Caco-2 (cell line): ENCODE results near the gene ATAT1. TPM values are rescaled to one million over a fixed set of nuclear protein-coding genes. Genes with fewer than 3 reads are reported as not detected.

Experiments
- BruUV-seq: library from RNA; stranded (reverse); fragments of 400-500 nt; replicated peaks from 2 replicates; lab custom pipeline; 2021; lab: Mats Ljungman, UMichigan
- CTCF ChIA-PET: fragments of 300-600 bp; sonication (Branson Sonifier 250); formaldehyde crosslinking; loops from one replicate; lab custom pipeline; 2022; ENCODE audit warnings: antibody characterized with exemption; lab: Charles Lee
- POLR2A ChIA-PET: fragments of 300-600 bp; sonication (Branson Sonifier 250); formaldehyde crosslinking; loops from one replicate; lab custom pipeline; 2022; ENCODE audit warnings: antibody characterized with exemption; lab: Charles Lee
- DNase-seq, 2 experiments: peaks; one replicate each; pipeline versions ENCODE4 v3.0.0 to v3.0.0-alpha.2; 2020 to 2022
- H3K27me3 ChIP-seq: replicated peaks from 2 replicates; pipeline ENCODE4 v1.6.0; 2011; ENCODE audit warnings: low read length; ENCODE audit not compliant: control insufficient read depth, insufficient read depth
- H3K36me3 ChIP-seq: 2 replicates; pipeline ENCODE4 v1.5.1; 2011; ENCODE audit warnings: low read length; ENCODE audit not compliant: control insufficient read depth, insufficient read depth
- H3K4me1 ChIP-seq: fragments of 250-450 bp; sonication (Bioruptor Pico); 2 replicates; pipeline ENCODE4 v1.5.1; 2020; ENCODE audit warnings: mild to moderate bottlenecking
- H3K4me3 ChIP-seq: 2 replicates; pipeline ENCODE4 v1.5.1; 2011; ENCODE audit warnings: low read depth, mild to moderate bottlenecking, control low read depth, low read length
- H3K9me3 ChIP-seq: fragments of 250-450 bp; sonication (Bioruptor Pico); 2 replicates; pipeline ENCODE4 v1.5.1; 2020; ENCODE audit warnings: mild to moderate bottlenecking, moderate library complexity
- H3K27ac Mint-ChIP-seq: one replicate; pipeline ENCODE4 v1.8.0; 2022; ENCODE audit warnings: mixed read lengths; ENCODE audit not compliant: unreplicated experiment
- H3K27me3 Mint-ChIP-seq: one replicate; pipeline ENCODE4 v1.8.0; 2022; ENCODE audit warnings: mixed read lengths; ENCODE audit not compliant: insufficient read depth, unreplicated experiment
- H3K36me3 Mint-ChIP-seq: one replicate; pipeline ENCODE4 v1.8.0; 2022; ENCODE audit warnings: mild to moderate bottlenecking, mixed read lengths; ENCODE audit not compliant: insufficient read depth, unreplicated experiment
- H3K4me1 Mint-ChIP-seq: one replicate; pipeline ENCODE4 v1.8.0; 2022; ENCODE audit warnings: low read depth, mixed read lengths; ENCODE audit not compliant: unreplicated experiment
- H3K4me3 Mint-ChIP-seq: one replicate; pipeline ENCODE4 v1.8.0; 2022; ENCODE audit warnings: mild to moderate bottlenecking, moderate library complexity, mixed read lengths; ENCODE audit not compliant: unreplicated experiment
- H3K9me3 Mint-ChIP-seq: one replicate; pipeline ENCODE4 v1.8.0; 2022; ENCODE audit warnings: mixed read lengths; ENCODE audit not compliant: unreplicated experiment
- CTCF ChIP-seq, 2 experiments: fragments of 200-600 bp in 1 of 2; IDR thresholded peaks; 1 replicate in 1 of 2; 2 replicates in 1 of 2; pipeline versions ENCODE4 v1.5.1 to v1.8.0; 2011 to 2022; ENCODE audit warnings: antibody characterized with exemption in 1 of 2, control low read depth in 1 of 2, inconsistent platforms in 1 of 2, low read depth in 1 of 2, low read length in 1 of 2, mild to moderate bottlenecking in 1 of 2, moderate library complexity in 1 of 2; ENCODE audit not compliant: insufficient read depth in 1 of 2, severe bottlenecking in 1 of 2, unreplicated experiment in 1 of 2
- intact Hi-C: fragments of 100-400 bp; cut with micrococcal nuclease; formaldehyde crosslinking; loops from one replicate; pipeline ENCODE4 v1.10.0; 2022; ENCODE audit not compliant: unreplicated experiment
- total RNA-seq: library from RNA; stranded (reverse); gene quantifications from 2 replicates; pipeline ENCODE4 v1.2.3, GENCODE V29; 2022

Gene ATAT1
- total RNA-seq, 1 experiment from 2014 or later = 17.9 TPM

GRCh38 chr6:30689985-30690384 lies 63.3 kb downstream of the ATAT1 start:
- intact Hi-C loops = loop anchor here (1.0 kb wide), 1 partner anchor 27 kb away; the partner anchor contains the start of gene MDC1
- Mint-ChIP-seq H3K4me1 (peaks cover 46% of the 10 kb centered on the region), H3K27me3 (no peaks in the 10 kb centered on the region), H3K27ac (peak overlapping the region; percentile 39), H3K4me3 (peak overlapping the region; percentile 74), H3K9me3 (no peaks in the 10 kb centered on the region), H3K36me3 (peaks cover 10% of the 10 kb centered on the region)
- DNase-seq = no peak
- BruUV-seq = no TSS peak
- H3K4me1 ChIP-seq = peaks cover 22% of the 10 kb centered on the region
- ChIA-PET CTCF (interaction anchor here (0.6 to 2.0 kb wide), 5 partner anchors 11 to 65 kb away, joined by 3 to 6 read pairs (median 5); partner anchors contain the start of genes DHX16 and MDC1), POLR2A (no interaction called here)
- no peaks in the 10 kb centered on the region for H3K36me3 ChIP-seq
- H3K4me3 ChIP-seq = peak overlapping the region; percentile 75
- H3K9me3 ChIP-seq = no peaks in the 10 kb centered on the region
- TF ChIP-seq CTCF (IDR thresholded peaks at IDR 0.05; ENCODE audit: insufficient read depth in 1 of 2, low read depth in 1 of 2, low read length in 1 of 2, severe bottlenecking in 1 of 2, unreplicated experiment in 1 of 2) = no peak
- no peaks in the 10 kb centered on the region for H3K27me3 ChIP-seq

GRCh38 chr6:30690403-30691207 lies 63.9 kb downstream of the ATAT1 start, which contains the start of gene NRM:
Gene NRM (minus strand): TSS chr6:30690984. CDS start chr6:30690974, 10 bp downstream.
- Mint-ChIP-seq H3K4me1 (peaks cover 50% of the 10 kb centered on the region), H3K27ac (peak within 1 kb of the TSS; percentile 39), H3K9me3 (no peaks in the 10 kb centered on the region), H3K4me3 (peak within 1 kb of the TSS; percentile 74), H3K27me3 (no peaks in the 10 kb centered on the region), H3K36me3 (peaks cover 10% of the 10 kb centered on the region)
- peaks cover 26% of the 10 kb centered on the region for H3K4me1 ChIP-seq
- peak within 1 kb of the TSS; percentile 75 for H3K4me3 ChIP-seq
- H3K36me3 ChIP-seq = no peaks in the 10 kb centered on the region
- TF ChIP-seq CTCF (IDR thresholded peaks at IDR 0.05; ENCODE audit: insufficient read depth in 1 of 2, low read depth in 1 of 2, low read length in 1 of 2, severe bottlenecking in 1 of 2, unreplicated experiment in 1 of 2) = no peak
- TSS peak; percentile 38 for BruUV-seq
- intact Hi-C loops = loop anchor here (1.0 kb wide), 1 partner anchor 27 kb away; the partner anchor contains the start of gene MDC1
- CTCF ChIA-PET = interaction anchor here (0.6 to 2.0 kb wide), 6 partner anchors 12 to 450 kb away, joined by 3 to 6 read pairs (median 4); partner anchors contain the start of genes DHX16 and MDC1
- POLR2A ChIA-PET = interaction anchor here (1.6 kb wide), 1 partner anchor 27 kb away, joined by 12 read pairs; the partner anchor contains the start of gene MDC1
- no peaks in the 10 kb centered on the region for H3K9me3 ChIP-seq
- H3K27me3 ChIP-seq = no peaks in the 10 kb centered on the region
- DNase-seq = peak; percentile 81 to 88

GRCh38 chr6:30691208-30691847 lies 64.7 kb downstream of the ATAT1 start:
- Mint-ChIP-seq H3K9me3 (no peaks in the 10 kb centered on the region), H3K36me3 (peaks cover 7% of the 10 kb centered on the region), H3K27ac (peak overlapping the region; percentile 39), H3K4me1 (peaks cover 45% of the 10 kb centered on the region), H3K27me3 (no peaks in the 10 kb centered on the region), H3K4me3 (peak overlapping the region; percentile 74)
- no peak for DNase-seq
- Histone ChIP-seq H3K4me1 (peaks cover 31% of the 10 kb centered on the region), H3K9me3 (no peaks in the 10 kb centered on the region), H3K36me3 (no peaks in the 10 kb centered on the region), H3K27me3 (no peaks in the 10 kb centered on the region), H3K4me3 (peak overlapping the region; percentile 75)
- BruUV-seq = TSS peak; percentile 35
- TF ChIP-seq CTCF (IDR thresholded peaks at IDR 0.05; ENCODE audit: insufficient read depth in 1 of 2, low read depth in 1 of 2, low read length in 1 of 2, severe bottlenecking in 1 of 2, unreplicated experiment in 1 of 2) = no peak
- POLR2A ChIA-PET = interaction anchor here (1.6 kb wide), 1 partner anchor 26 kb away, joined by 12 read pairs; the partner anchor contains the start of gene MDC1
- intact Hi-C loops = no loop called here
- CTCF ChIA-PET = interaction anchor here (0.7 to 2.0 kb wide), 4 partner anchors 13 to 449 kb away, joined by 3 to 6 read pairs (median 5); partner anchors contain the start of genes DHX16 and MDC1
